Right renal cortex interstitium (tissue), 3 donors: Measurements from ENCODE around the gene ITGA7. TPM values are rescaled to one million over a fixed set of nuclear protein-coding genes. Genes with fewer than 3 reads are reported as not detected.

Experiments used
- DNase-seq, 3 donors: peaks; one replicate each; pipeline ENCODE4 v3.0.0-alpha.2; 2013; ENCODE audit warnings: low read depth in 3 of 3, low spot score in 2 of 3
- polyA plus RNA-seq, 3 donors: library from polyadenylated mRNA; unstranded; fragments of 120-200 nt; gene quantifications; one replicate each; pipeline ENCODE4 v1.2.1, GENCODE V29; 2013; ENCODE audit not compliant: insufficient read length in 3 of 3

ITGA7 gene
- polyA plus RNA-seq, 3 donors = 22.3 to 27.7 (median 22.5) TPM

- no peak for DNase-seq
Measured at GRCh38 chr12:55702861-55703260, 4.8 kb downstream of the ITGA7 start.

DNA sequence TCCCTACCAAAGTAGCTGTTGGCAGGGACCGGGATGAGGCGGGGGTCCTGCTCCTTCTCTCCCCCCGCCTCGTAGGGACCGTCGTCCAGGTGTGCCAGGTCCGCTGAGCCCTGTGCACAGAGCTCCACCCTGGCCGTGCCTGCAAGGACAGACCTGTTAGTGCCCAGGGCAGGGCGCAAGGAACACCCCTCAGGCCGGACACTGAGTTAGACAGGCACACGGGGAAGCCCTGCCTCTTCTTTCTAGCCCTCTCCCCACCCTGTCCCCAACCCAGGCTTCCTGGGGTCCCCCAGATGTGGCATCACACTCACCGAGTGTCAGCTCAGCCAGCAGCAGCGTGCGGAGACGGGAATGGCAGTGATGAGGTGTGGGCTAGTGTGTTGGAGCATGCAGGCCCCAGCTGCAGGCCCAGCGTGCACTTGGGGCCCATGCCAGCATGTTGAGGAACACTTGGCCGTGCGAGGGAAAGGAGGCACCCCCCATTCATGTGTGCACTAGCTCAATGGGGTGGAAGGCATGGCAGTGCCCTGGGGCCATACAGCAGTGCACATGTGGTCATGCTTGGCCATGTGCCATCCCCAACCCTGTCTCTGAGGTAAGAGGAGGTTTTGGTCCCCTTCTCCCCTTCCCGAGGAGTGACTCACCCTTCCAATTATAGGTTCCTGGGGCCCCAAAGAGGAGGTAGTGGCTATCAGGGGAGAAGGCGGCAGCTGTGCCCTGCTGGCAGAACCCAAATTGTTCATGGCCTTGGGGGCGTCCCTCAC, 7.3 kb downstream of the ITGA7 start:
- DNase-seq = no peak

GRCh38 chr12:55699471-55700055, 8.1 kb downstream of the ITGA7 start:
- no peak for DNase-seq

GRCh38 chr12:55698965-55699364, 8.7 kb downstream of the ITGA7 start:
- DNase-seq = no peak

DNA sequence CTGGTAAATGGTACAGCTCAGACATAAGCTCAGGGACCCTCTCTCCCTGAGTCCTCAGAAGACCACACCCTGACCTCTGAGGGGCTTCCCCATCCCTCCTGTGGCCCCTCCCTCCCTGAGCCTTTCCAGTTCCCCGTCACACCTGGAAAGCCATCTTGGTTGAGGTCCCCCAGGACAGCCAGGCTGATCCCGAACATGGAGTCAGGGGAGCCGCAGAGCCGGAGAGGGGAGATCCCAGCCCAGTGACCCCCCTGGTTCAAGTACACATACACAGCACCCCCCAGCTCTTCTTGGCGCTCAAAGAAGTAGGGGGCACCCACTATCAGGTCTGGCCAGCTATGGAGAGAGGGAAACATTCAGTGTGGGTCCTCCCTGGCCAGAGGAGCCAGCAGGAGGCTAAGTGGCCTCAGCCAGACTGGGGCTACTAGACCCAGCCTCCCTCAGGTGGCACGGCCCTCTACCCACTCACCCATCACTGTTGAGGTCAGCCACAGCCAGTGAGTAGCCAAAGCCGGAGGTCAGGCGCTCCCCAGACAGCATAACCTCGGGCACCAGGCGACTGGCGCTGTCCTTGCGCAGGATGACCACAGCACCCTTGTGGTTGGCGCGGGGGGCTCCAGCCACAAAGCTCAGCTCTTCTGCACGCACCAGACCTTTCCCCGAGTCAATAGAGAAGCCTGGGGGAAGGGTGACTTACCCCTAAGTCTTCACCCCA, 9.3 kb downstream of the ITGA7 start:
- DNase-seq = no peak

- DNase-seq = no peak
Measured at GRCh38 chr12:55697686-55698085, 10.0 kb downstream of the ITGA7 start.

DNA sequence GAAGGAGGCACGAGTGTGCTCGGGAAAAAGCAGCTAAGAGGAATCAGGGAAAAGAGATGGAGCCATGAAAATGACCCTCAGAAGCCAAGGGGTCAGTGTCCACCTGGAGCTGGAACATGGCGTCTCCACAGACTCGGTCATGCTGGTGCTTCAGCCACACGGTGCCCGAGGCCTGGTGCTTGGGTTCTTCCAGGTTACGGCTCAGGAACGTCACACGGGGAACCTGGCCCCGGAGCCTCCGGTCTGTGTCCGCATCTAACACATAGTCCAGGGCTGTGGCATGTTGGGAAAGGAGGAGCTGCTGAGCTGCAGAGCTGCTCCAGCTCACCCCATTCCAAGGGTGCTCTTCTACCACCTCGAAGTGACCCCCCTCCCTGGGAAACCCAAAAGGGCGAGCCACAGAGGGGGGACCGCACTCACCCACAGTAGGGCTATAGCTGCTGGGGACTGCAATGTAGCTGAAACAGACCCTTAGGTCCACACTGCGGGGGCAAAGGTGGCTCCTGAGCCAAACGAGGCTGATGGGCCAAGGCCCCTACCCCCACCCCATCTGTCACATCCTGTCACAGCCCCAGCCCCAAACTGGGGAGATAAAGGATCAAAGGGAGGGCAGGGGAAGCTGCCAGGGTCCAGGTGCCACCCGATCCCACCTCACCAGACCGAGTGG, 10.8 kb downstream of the ITGA7 start:
- DNase-seq = no peak

- no peak for DNase-seq
Measured at GRCh38 chr12:55696141-55696540, 11.6 kb downstream of the ITGA7 start.

GRCh38 chr12:55695349-55695748, 12.4 kb downstream of the ITGA7 start:
- DNase-seq = no peak

- no peak for DNase-seq
Measured at GRCh38 chr12:55694651-55695050, 13.1 kb downstream of the ITGA7 start.

- no peak for DNase-seq
Measured at GRCh38 chr12:55694188-55694515, 13.6 kb downstream of the ITGA7 start.

GRCh38 chr12:55693323-55694187, 14.1 kb downstream of the ITGA7 start:
- no peak for DNase-seq

- DNase-seq = no peak
Measured at GRCh38 chr12:55692631-55693322, 14.9 kb downstream of the ITGA7 start.

DNA sequence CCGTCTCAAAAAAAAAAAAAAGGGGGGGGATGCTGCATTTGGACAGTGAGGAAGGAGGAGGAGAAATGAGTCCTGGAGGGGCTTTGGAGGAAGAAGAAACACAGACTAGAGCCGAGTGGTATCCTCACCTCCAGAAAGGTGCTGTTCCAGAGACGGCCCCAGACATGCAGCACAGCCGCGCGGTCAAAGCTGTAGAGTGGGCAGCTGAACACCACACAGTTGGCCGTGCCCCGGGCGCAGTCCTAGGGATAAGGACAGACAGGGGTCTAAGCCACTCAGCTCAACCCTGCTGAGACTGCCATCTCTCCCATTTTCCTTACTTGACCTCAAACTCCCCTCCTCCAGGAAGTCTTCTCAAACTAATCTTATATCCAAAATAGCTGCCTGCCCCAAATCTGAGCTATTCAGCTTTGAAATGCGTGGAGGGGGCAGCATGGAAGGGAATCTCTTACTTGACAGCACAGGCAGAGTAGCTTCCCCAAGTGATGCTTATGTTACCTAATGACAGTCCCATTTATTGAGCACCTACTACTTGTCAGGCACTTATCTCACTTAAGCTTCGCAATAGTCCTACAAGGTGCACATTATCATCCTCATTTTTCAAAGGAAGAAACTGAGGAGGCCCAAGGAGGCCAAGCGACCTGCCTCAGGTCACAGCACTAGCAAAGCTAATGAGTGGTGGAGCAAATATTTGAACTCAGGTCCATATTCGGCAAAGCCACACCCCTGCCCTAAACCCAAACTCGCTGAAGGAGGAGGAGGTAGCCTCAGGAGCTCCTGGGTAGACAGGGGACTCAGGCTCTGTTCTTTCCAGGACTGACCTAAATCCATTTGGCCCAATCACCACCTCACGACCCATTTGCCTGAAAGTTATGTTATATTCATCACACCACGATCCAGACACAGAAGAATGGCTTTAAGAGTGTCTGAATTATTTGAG, 18.7 kb downstream of the ITGA7 start:
- no peak for DNase-seq

DNA sequence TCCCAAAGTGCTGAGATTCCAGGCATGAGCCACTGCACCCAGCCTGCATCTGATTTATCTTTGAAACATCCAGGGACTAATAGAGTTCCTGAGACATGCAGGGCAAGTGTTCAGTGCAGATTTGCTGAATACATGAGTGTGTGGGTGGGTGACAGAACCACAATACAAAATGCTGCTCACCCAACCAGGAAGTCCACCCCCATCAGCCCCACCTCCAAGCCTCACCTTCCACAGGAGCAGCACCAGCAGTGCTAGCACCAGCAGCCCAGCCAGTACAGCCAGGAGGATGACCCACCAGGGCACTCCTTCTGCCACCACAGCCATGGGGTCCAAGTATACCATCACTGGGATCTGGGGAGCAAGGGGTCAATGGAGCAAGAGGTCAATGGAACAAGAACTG, 20.0 kb downstream of the ITGA7 start:
- DNase-seq = no peak

GRCh38 chr12:55686366-55687010, 21.2 kb downstream of the ITGA7 start:
- no peak for DNase-seq

DNA sequence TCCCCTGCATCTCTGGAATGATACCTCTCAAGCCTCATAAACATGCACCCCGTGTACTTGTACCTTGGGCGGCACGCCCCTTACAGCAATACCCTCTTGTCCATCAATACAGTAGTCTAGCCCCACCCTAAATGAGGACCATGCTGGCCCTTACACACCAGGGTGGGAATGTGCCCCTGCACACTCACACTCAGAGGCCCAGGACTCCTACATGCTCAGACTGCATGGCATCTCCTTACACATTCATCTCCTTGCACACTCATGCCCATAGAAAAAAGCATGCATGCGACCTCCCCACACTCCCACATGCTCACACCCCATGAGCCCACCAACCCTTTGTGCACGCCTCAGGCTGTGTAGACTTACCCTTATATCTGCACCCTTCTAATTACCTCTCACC, 22.0 kb downstream of the ITGA7 start:
- no peak for DNase-seq

GRCh38 chr12:55684761-55685370, 22.8 kb downstream of the ITGA7 start:
- DNase-seq = no peak
